ENCODE data around the gene MCF2L. TPM values are rescaled to one million over a fixed set of nuclear protein-coding genes. Genes with fewer than 3 reads are reported as not detected.

The MCF2L gene
- total and polyA plus RNA-seq, 9 of the 15 experiments (the other 6 are each of a cell fraction or from before 2014, with no cell fraction given): 0.05 to 0.25 (median 0.18) TPM; not detected in 5

DNA sequence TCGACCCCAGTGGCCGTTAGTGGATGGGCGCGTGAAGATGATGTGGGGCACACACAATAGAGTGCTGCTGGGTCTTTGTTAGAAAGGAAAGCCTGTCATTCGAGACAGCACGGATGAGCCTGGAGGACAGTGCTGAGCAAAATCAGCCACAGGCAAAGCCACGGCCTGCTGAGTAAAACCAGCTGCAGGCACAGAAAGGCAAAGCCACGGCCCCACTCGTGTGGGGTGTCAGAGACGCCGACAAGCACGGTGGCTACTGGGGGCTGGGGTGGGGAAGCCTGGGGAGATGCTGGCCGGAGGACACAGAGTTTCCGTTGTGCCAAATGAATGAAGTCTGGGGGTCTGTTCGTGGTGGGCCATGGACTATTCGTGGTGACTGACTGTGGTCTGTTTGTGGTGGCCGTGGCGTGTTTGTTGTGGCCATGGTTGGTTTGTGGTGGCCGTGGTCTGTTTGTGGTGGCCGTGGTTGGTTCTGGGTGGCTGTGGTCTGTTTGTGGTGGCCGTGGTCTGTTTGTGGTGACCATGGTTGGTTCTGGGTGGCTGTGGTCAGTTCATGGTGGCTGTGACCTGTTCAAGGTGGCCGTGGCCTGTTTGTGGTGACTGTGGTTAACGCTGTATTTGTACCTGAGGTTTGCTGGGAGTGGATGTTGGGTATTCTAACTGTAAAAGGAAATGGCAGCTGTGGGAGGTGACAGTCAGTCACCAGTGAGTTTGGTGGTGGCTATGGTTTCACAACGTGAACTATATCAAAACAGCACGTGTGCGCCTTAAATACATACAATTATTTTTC lies 36.3 kb downstream of the MCF2L start:
- no peaks in the 10 kb centered on the region for H3K9me1 ChIP-seq (ENCODE audit: control insufficient read depth, insufficient read depth, low read length)
- H3K4me3 ChIP-seq: no peak overlapping the region
- ATAC-seq (no peak), FAIRE-seq (no peak), DNase-seq (ENCODE audit: extremely low read depth in 1 of 4, low spot score in 3 of 4) (no peak)
- intact Hi-C loops (cut with micrococcal nuclease) (loop anchor here (10.0 kb wide), 1 partner anchor 50 kb away; no protein-coding TSS in a partner anchor), in situ Hi-C loops (cut with MboI) (no loop called here)
- H3K27me3 ChIP-seq (ENCODE audit: control insufficient read depth in 2 of 2, insufficient read depth in 2 of 2, low read length in 2 of 2): peaks cover 3 to 62% of the 10 kb centered on the region in 2 experiments; a peak in 4 of 5 replicates
- POLR2A ChIA-PET: interaction anchor here (0.6 kb wide), 1 partner anchor 13 kb away, joined by 3 read pairs; no protein-coding TSS in a partner anchor
- no peaks in the 10 kb centered on the region for H3K79me2 ChIP-seq (ENCODE audit: control insufficient read depth, insufficient read depth, low read length)
- 2% methylated on average over 19 of the region's 26 CpGs for WGBS (ENCODE audit: insufficient coverage, low coverage, missing lambda C conversion rate)
- BruUV-seq (replicated peaks): no TSS peak
- no peak overlapping the region for H3K9ac ChIP-seq (ENCODE audit: insufficient read depth in 1 of 2, low read depth in 2 of 2, low read length in 2 of 2)
- H3K9me3 ChIP-seq (replicated peaks; ENCODE audit: control insufficient read depth, insufficient read depth, low read depth, low read length): no peaks in the 10 kb centered on the region
- H3K4me1 ChIP-seq (replicated peaks in 1 of 2; ENCODE audit: control insufficient read depth in 2 of 2, insufficient read depth in 2 of 2, low read length in 2 of 2): peaks cover 0 to 3% of the 10 kb centered on the region in 2 experiments; a peak in 1 of 5 replicates
- peaks cover 10% of the 10 kb centered on the region; the same call in 1 of the 2 replicates for H4K20me1 ChIP-seq (replicated peaks; ENCODE audit: control insufficient read depth, insufficient read depth, low read length)
- H3K36me3 ChIP-seq (ENCODE audit: control insufficient read depth, insufficient read depth, low read length): no peaks in the 10 kb centered on the region
- no peak overlapping the region for H3K27ac ChIP-seq (ENCODE audit: extremely low read depth, low read depth, low read length)
- TF ChIP-seq KDM5B (IDR thresholded peaks at IDR 0.05; ENCODE audit: insufficient replicate concordance, low read depth, low read length) (no peak), ESRRB (CRISPR knock-in tag; IDR thresholded peaks at IDR 0.05; ENCODE audit: borderline replicate concordance) (no peak), ZNF12 (CRISPR knock-in tag; IDR thresholded peaks at IDR 0.05) (no peak)
- TF ChIP-seq, protein P1, sequence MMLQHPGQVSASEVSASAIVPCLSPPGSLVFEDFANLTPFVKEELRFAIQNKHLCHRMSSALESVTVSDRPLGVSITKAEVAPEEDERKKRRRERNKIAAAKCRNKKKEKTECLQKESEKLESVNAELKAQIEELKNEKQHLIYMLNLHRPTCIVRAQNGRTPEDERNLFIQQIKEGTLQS (IDR thresholded peaks at IDR 0.05): no peak
- TF ChIP-seq, protein P1 (CRISPR knock-in tag; conservative IDR thresholded peaks at IDR 0.05): no peak
- TF ChIP-seq, protein P2, sequence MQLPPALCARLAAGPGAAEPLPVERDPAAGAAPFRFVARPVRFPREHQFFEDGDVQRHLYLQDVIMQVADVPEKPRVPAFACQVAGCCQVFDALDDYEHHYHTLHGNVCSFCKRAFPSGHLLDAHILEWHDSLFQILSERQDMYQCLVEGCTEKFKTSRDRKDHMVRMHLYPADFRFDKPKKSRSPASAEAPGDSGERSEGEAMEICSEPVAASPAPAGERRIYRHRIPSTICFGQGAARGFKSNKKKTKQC (CRISPR knock-in tag; IDR thresholded peaks at IDR 0.05): no peak
- CTCF ChIA-PET (ENCODE audit: low intra/inter-chr PET ratio): no interaction called here
- no peak overlapping the region for H2AFZ ChIP-seq (ENCODE audit: low read depth, low read length)
- H3K4me2 ChIP-seq (ENCODE audit: insufficient read depth, low read length): no peak overlapping the region

All from K562 (cell line).